ENCODE results near the gene PAXX. TPM values are rescaled to one million over a fixed set of nuclear protein-coding genes. Genes with fewer than 3 reads are reported as not detected.
A peak's percentile ranks its signal among the peaks of the same experiment; 100 is the strongest.

PAXX gene
- total RNA-seq, 4 donors from 2014 or later, result 65.7 to 142 (median 68.9) TPM

DNA sequence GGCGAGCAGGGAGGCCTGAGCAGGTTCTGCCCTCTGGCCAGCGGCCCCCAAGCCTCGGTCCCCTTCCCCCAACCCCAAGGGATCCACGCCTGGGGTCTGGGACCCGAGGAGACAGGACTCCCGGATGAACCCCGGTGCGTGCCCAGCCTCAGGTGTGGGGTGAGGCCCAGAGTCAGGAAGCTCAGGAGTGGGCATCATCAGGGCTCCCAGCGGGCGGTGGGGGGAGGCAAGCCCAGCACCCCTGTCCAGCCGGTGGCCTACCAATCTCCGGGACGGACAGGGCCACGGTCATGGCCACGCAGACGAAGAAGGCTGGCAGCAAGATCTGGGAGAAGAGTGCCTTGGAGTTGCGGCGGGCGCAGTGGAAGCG is 21.3 kb downstream of the PAXX start:
- no peaks in the 10 kb centered on the region for H3K4me1 ChIP-seq
- no peak overlapping the region for H3K4me3 ChIP-seq
- WGBS, 2 donors, result 95 to 96% methylated on average over 8 to 20 of the region's 20 CpGs
- DNase-seq (ENCODE audit: low spot score in 2 of 2), result no peak
- H3K27me3 ChIP-seq, result no peaks in the 10 kb centered on the region
- peak overlapping the region in 1 of 4 donors; percentile 14 for H3K27ac ChIP-seq
- no peak for TF ChIP-seq EP300 (IDR thresholded peaks at IDR 0.05)
- TF ChIP-seq, protein P1, sequence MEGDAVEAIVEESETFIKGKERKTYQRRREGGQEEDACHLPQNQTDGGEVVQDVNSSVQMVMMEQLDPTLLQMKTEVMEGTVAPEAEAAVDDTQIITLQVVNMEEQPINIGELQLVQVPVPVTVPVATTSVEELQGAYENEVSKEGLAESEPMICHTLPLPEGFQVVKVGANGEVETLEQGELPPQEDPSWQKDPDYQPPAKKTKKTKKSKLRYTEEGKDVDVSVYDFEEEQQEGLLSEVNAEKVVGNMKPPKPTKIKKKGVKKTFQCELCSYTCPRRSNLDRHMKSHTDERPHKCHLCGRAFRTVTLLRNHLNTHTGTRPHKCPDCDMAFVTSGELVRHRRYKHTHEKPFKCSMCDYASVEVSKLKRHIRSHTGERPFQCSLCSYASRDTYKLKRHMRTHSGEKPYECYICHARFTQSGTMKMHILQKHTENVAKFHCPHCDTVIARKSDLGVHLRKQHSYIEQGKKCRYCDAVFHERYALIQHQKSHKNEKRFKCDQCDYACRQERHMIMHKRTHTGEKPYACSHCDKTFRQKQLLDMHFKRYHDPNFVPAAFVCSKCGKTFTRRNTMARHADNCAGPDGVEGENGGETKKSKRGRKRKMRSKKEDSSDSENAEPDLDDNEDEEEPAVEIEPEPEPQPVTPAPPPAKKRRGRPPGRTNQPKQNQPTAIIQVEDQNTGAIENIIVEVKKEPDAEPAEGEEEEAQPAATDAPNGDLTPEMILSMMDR (IDR thresholded peaks at IDR 0.05), result no peak
- TF ChIP-seq POLR2A (IDR thresholded peaks at IDR 0.05), result no peak
- H3K36me3 ChIP-seq, result peaks cover 4 to 100% (median 26%) of the 10 kb centered on the region in 3 donors
- H3K9me3 ChIP-seq, result no peaks in the 10 kb centered on the region

DNA sequence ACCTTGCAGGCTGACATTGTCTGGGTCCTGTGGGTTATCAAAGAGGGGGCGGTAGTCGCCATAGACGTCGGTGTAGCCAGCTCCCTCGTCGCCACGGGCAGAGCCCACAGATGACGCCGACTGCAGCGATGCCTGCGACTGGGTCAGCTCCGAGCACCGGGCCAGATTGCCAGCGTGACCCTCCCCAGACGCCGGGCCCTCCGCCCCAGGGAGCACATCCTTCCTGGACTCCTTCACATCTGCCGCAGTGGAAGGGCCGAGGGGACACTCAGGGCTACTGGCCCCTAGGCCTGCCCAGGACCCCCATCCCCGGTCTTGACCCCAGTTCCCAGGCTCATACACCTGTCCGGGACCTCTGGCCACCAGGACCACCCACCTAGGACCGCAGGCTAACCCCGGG is 21.9 kb downstream of the PAXX start:
- Histone ChIP-seq H3K9me3 (no peaks in the 10 kb centered on the region), H3K36me3 (peaks cover 4 to 100% (median 26%) of the 10 kb centered on the region in 3 donors), H3K27ac (no peak overlapping the region), H3K4me1 (no peaks in the 10 kb centered on the region), H3K27me3 (no peaks in the 10 kb centered on the region), H3K4me3 (no peak overlapping the region)
- TF ChIP-seq POLR2A (IDR thresholded peaks at IDR 0.05) (no peak), EP300 (IDR thresholded peaks at IDR 0.05) (no peak)
- TF ChIP-seq, protein P1 (IDR thresholded peaks at IDR 0.05), result no peak
- no peak for DNase-seq (ENCODE audit: low spot score in 2 of 2)
- WGBS, 2 donors, result 92 to 98% methylated on average over 11 to 17 of the region's 23 CpGs

DNA sequence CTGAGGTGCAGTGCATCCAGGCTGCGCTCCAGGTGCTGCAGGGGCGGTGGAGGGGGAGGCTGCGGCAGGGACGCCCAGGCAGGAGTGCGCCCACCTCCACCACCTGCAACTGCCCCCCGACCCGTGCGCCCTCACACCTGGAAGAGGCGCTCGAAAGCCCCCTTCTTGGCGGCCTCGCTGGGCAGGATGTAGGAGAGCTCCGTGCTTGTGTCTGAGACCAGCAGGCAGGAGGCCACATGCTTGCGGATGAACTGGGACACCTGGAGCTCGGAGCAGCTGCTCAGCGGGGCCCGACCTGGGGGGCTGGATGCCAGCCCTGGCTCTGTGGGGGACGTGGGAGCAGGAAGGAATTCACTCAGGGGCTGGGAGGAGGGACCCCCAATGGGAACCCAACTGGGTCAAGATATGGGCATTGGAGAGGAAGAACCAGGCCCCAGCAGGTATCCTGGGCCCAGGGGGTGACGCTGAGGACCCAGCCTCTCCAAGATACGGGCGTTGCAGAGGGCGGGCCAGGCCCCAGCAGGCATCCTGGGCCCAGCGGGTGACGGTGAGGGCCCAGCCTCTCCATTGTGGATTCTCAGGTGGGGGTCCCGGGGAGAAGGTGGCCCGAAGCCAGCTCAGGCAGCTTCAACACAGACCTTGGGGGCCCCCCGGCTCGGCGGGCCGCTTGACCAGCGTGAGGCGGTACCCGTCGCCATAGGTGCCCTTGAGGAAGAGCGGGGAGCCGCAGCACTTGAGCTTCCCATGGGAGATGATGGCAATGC is 22.7 kb downstream of the PAXX start:
- 94% methylated on average over 32 to 36 of the region's 36 CpGs for WGBS, 2 donors

DNA sequence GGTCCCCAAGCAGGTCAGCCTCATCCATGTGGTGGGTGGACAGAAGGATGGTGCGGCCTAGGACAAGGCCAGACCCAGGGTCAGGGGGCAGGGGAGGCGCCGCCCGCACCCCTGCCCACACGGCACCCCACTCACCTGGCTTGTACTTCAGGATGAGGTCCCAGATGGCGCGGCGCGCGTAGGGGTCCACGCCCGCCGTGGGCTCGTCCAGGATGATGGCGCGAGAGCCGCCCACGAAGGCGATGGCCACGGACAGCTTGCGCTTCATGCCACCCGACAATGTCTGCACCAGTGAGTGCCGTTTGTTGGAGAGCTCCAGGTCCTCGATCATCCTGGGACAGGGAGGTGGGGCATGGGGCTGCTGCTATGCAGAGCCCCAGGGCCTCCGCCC is 23.3 kb downstream of the PAXX start:
- Histone ChIP-seq H3K27me3 (no peaks in the 10 kb centered on the region), H3K27ac (no peak overlapping the region), H3K4me1 (peaks cover 0 to 2% (median 0%) of the 10 kb centered on the region in 4 donors), H3K9me3 (no peaks in the 10 kb centered on the region), H3K36me3 (peaks cover 4 to 100% (median 26%) of the 10 kb centered on the region in 3 donors), H3K4me3 (no peak overlapping the region)
- 94 to 98% methylated on average over 13 to 24 of the region's 25 CpGs for WGBS, 2 donors
- no peak for TF ChIP-seq POLR2A (IDR thresholded peaks at IDR 0.05)
- TF ChIP-seq EP300 (IDR thresholded peaks at IDR 0.05), result no peak
- TF ChIP-seq, protein P1 (IDR thresholded peaks at IDR 0.05), result no peak
- no peak for DNase-seq (ENCODE audit: low spot score in 2 of 2)

More for the DNA sequence above, 22.7 kb downstream of the PAXX start:
- TF ChIP-seq, protein P1 (IDR thresholded peaks at IDR 0.05), result no peak
- TF ChIP-seq EP300 (IDR thresholded peaks at IDR 0.05) (no peak), POLR2A (IDR thresholded peaks at IDR 0.05) (no peak)
- no peaks in the 10 kb centered on the region for H3K27me3 ChIP-seq
- H3K4me1 ChIP-seq, result no peaks in the 10 kb centered on the region
- no peak for DNase-seq (ENCODE audit: low spot score in 2 of 2)
- H3K4me3 ChIP-seq, result no peak overlapping the region
- H3K36me3 ChIP-seq, result peaks cover 4 to 100% (median 26%) of the 10 kb centered on the region in 3 donors
- H3K9me3 ChIP-seq, result no peaks in the 10 kb centered on the region
- H3K27ac ChIP-seq, result no peak overlapping the region

DNA sequence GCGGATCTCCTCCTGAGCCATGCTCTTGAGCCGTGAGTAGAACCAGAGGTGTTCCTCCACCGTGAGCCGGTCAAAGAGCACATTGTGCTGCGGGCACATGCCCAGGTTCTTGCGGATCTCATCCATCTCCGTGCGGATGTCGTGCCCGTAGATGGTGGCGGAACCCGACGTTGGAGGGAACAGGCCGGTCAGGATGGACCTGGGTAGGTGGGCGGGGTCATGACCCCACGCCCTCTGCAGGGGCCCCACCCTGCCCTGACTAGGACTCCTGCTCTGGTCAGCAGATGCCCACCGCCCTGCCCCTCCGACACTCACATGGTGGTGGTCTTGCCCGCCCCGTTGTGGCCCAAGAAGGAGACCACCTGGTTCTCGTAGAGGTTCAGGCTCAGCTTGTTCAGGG is 23.8 kb downstream of the PAXX start:
- Histone ChIP-seq H3K27ac (no peak overlapping the region), H3K4me3 (no peak overlapping the region), H3K36me3 (peaks cover 4 to 100% (median 25%) of the 10 kb centered on the region in 3 donors), H3K9me3 (no peaks in the 10 kb centered on the region), H3K27me3 (no peaks in the 10 kb centered on the region), H3K4me1 (peaks cover 0 to 4% (median 0%) of the 10 kb centered on the region in 4 donors)
- DNase-seq (ENCODE audit: low spot score in 2 of 2), result no peak
- TF ChIP-seq, protein P1 (IDR thresholded peaks at IDR 0.05), result no peak
- no peak for TF ChIP-seq EP300 (IDR thresholded peaks at IDR 0.05)
- no peak for TF ChIP-seq POLR2A (IDR thresholded peaks at IDR 0.05)
- WGBS, 2 donors, result 93 to 96% methylated on average over 18 to 20 of the region's 21 CpGs

All from tibial nerve (tissue), 4 donors.